ENCODE measurements around the gene TMIE.

DNA sequence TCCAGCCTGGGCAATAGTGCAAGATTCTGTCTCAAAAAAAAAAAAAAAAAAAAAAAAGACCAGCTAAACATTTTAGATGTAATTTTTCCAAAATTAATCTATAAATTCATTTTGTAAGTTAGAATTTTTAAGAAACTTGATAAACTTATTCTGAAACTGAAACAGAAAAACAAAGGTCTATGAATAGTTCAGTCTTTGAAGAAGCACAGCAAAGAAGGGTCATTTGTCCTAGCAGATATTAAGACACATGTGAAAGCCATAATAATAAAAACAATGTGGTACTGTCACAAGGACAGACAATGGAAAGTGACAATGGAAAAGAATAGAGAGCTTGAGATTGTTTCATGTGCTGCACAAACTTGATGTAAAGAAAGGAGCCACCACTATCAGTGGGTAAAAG is 45.5 kb downstream of the TMIE start:
- TF ChIP-seq EP300 (IDR thresholded peaks at IDR 0.05) (no peak), CTCF (IDR thresholded peaks at IDR 0.05) (no peak), POLR2AphosphoS5 (IDR thresholded peaks at IDR 0.05) (no peak)
